Measurements from ENCODE around the gene HADHA.
"Not testable (repeated sequence)": the region's sequence is repeated elsewhere in the genome, so short reads cannot be mapped to it uniquely, and the experiment has no call there.

Gene HADHA

GRCh38 chr2:26244309-26245230, at the start of gene HADHA, which contains the start of gene HADHB:
Gene HADHA, minus strand, starts transcription at chr2:26244632. Its CDS starts 36 bp downstream, at chr2:26244596.
Gene HADHB, plus strand, starts transcription at chr2:26244939. Its CDS starts 9,316 bp downstream, at chr2:26254255.
- DNase-seq: peak; percentile 92

- no peak for DNase-seq
Observed at GRCh38 chr2:26292646-26293045, 48.2 kb upstream of the HADHA start.

GRCh38 chr2:26290001-26290400, 45.6 kb upstream of the HADHA start:
- no peak for DNase-seq

- no peak for DNase-seq
Observed at GRCh38 chr2:26285931-26286330, 41.5 kb upstream of the HADHA start.

- no peak for DNase-seq
Observed at GRCh38 chr2:26284132-26284531, 39.7 kb upstream of the HADHA start.

GRCh38 chr2:26283606-26284005, 39.2 kb upstream of the HADHA start:
- no peak for DNase-seq

GRCh38 chr2:26281226-26281625, 36.8 kb upstream of the HADHA start:
- DNase-seq: no peak

GRCh38 chr2:26279886-26280285, 35.5 kb upstream of the HADHA start:
- DNase-seq: no peak

- DNase-seq: no peak
Observed at GRCh38 chr2:26276484-26277227, 32.2 kb upstream of the HADHA start.

- peak; percentile 30 for DNase-seq
Observed at GRCh38 chr2:26274058-26274613, 29.7 kb upstream of the HADHA start.

GRCh38 chr2:26273501-26273900, 29.1 kb upstream of the HADHA start:
- no peak for DNase-seq

GRCh38 chr2:26270373-26270772, 25.9 kb upstream of the HADHA start:
- DNase-seq: no peak

- no peak for DNase-seq
Observed at GRCh38 chr2:26269571-26270158, 25.2 kb upstream of the HADHA start.

- DNase-seq: not testable (repeated sequence)
Observed at GRCh38 chr2:26268670-26269385, 24.4 kb upstream of the HADHA start.

GRCh38 chr2:26268213-26268612, 23.8 kb upstream of the HADHA start:
- no peak for DNase-seq

- DNase-seq: not testable (repeated sequence)
Observed at GRCh38 chr2:26258836-26259235, 14.4 kb upstream of the HADHA start.

GRCh38 chr2:26255759-26256384, 11.4 kb upstream of the HADHA start:
- DNase-seq: no peak

- DNase-seq: peak; percentile 40
Observed at GRCh38 chr2:26251893-26252292, 7.5 kb upstream of the HADHA start.

- no peak for DNase-seq
Observed at GRCh38 chr2:26249625-26250024, 5.2 kb upstream of the HADHA start.

- no peak for DNase-seq
Observed at GRCh38 chr2:26246818-26247217, 2.4 kb upstream of the HADHA start.

- DNase-seq: no peak
Observed at GRCh38 chr2:26245810-26246209, 1.4 kb upstream of the HADHA start.

- DNase-seq: no peak
Observed at GRCh38 chr2:26245231-26245732, 850 bp upstream of the HADHA start.
